ENCODE data around the gene NAV2. TPM values are rescaled to one million over a fixed set of nuclear protein-coding genes. Genes with fewer than 3 reads are reported as not detected.

NAV2 gene
- total and polyA plus RNA-seq, 12 donors = 6.9 to 34.7 (median 20.2) TPM

GRCh38 chr11:20084921-20085814, 372.5 kb downstream of the NAV2 start:
- intact Hi-C loops (cut with DNase I) = no loop called here
- ATAC-seq = no peak
- TF ChIP-seq CTCF (IDR thresholded peaks at IDR 0.05) = no peak
- no peaks in the 10 kb centered on the region for H3K27me3 ChIP-seq
- peaks cover 0 to 86% (median 15%) of the 10 kb centered on the region in 9 donors for H3K36me3 ChIP-seq
- peaks cover 0 to 18% (median 10%) of the 10 kb centered on the region in 9 donors for H3K4me1 ChIP-seq
- WGBS, 2 donors = 90 to 92% methylated on average over 8 of the region's 8 CpGs
- H3K9me3 ChIP-seq = no peaks in the 10 kb centered on the region
- no peak for DNase-seq
- no peak overlapping the region for H3K4me3 ChIP-seq
- H3K27ac ChIP-seq = no peak overlapping the region

- no peak overlapping the region for H3K27ac ChIP-seq
Observed at GRCh38 chr11:20085918-20086317, 373.3 kb downstream of the NAV2 start.

GRCh38 chr11:20087118-20087521, 374.5 kb downstream of the NAV2 start:
- DNase-seq (no peak), ATAC-seq (no peak)
- H3K9me3 ChIP-seq = no peaks in the 10 kb centered on the region
- peaks cover 8 to 29% (median 21%) of the 10 kb centered on the region in 9 donors for H3K4me1 ChIP-seq
- H3K36me3 ChIP-seq = peaks cover 0 to 83% (median 25%) of the 10 kb centered on the region in 9 donors
- no peak overlapping the region for H3K27ac ChIP-seq
- H3K27me3 ChIP-seq = no peaks in the 10 kb centered on the region
- no peak overlapping the region for H3K4me3 ChIP-seq
- WGBS, 2 donors = 87 to 88% methylated on average over 7 of the region's 7 CpGs
- intact Hi-C loops (cut with DNase I) = no loop called here
- no peak for TF ChIP-seq CTCF (IDR thresholded peaks at IDR 0.05)

More at GRCh38 chr11:20085918-20086317, 373.3 kb downstream of the NAV2 start:
- ATAC-seq = no peak
- no peaks in the 10 kb centered on the region for H3K27me3 ChIP-seq
- TF ChIP-seq CTCF (IDR thresholded peaks at IDR 0.05) = no peak
- no peak for DNase-seq
- peaks cover 6 to 25% (median 18%) of the 10 kb centered on the region in 9 donors for H3K4me1 ChIP-seq
- H3K4me3 ChIP-seq = no peak overlapping the region
- H3K36me3 ChIP-seq = peaks cover 0 to 83% (median 15%) of the 10 kb centered on the region in 9 donors
- no peaks in the 10 kb centered on the region for H3K9me3 ChIP-seq
- intact Hi-C loops (cut with DNase I) = no loop called here
- WGBS, 2 donors = 95 to 99% methylated on average over 5 of the region's 5 CpGs

- Histone ChIP-seq H3K4me1 (peaks cover 8 to 32% (median 22%) of the 10 kb centered on the region in 9 donors), H3K36me3 (peaks cover 0 to 83% (median 18%) of the 10 kb centered on the region in 9 donors), H3K9me3 (no peaks in the 10 kb centered on the region), H3K27ac (peak overlapping the region in 2 of 10 donors; percentile 67 to 83), H3K4me3 (no peak overlapping the region), H3K27me3 (no peaks in the 10 kb centered on the region)
- DNase-seq (no peak), ATAC-seq (peak in 1 of 8 donors; percentile 14)
- 75 to 76% methylated on average over 12 of the region's 12 CpGs for WGBS, 2 donors
- intact Hi-C loops (cut with DNase I) = no loop called here
- TF ChIP-seq CTCF (IDR thresholded peaks at IDR 0.05) = no peak
Observed at GRCh38 chr11:20088397-20089225, 376.0 kb downstream of the NAV2 start.

Data from heart right ventricle (tissue), 16 donors.